Lung microvascular endothelial cell (primary cell): ENCODE measurements around the gene MAML2. TPM values are rescaled to one million over a fixed set of nuclear protein-coding genes. Genes with fewer than 3 reads are reported as not detected.
A peak's percentile ranks its signal among the peaks of the same experiment; 100 is the strongest.

ENCODE experiments used
- DNase-seq, 2 donors: peaks; one replicate each; pipeline versions ENCODE4 v3.0.0 to v3.0.0-alpha.2; 2010; ENCODE audit warnings: low read depth in 2 of 2
- total RNA-seq: library from RNA; depleted of rRNA; stranded (reverse); fragments of >200 nt; gene quantifications from 2 replicates; pipeline ENCODE4 v1.2.1, GENCODE V29; 2014

MAML2 gene
- total RNA-seq, 1 donor from 2014 or later, result 5.2 TPM

- DNase-seq, result no peak
These were observed 24.6 kb downstream of the MAML2 start for GRCh38 chr11:96318399-96318798.

- no peak for DNase-seq
These were observed 25.0 kb downstream of the MAML2 start for GRCh38 chr11:96317985-96318384.

- DNase-seq, result no peak
These were observed 25.4 kb downstream of the MAML2 start for GRCh38 chr11:96317571-96317970.

- DNase-seq, result no peak
These were observed 26.1 kb downstream of the MAML2 start for GRCh38 chr11:96316869-96317268.

GRCh38 chr11:96315476-96315875 lies 27.5 kb downstream of the MAML2 start:
- DNase-seq, result no peak

- peak; percentile 55 to 76 for DNase-seq
These were observed 28.5 kb downstream of the MAML2 start for GRCh38 chr11:96314326-96315020.

- no peak for DNase-seq
These were observed 29.8 kb downstream of the MAML2 start for GRCh38 chr11:96313163-96313562.

- peak; percentile 64 to 86 for DNase-seq
These were observed 31.9 kb downstream of the MAML2 start for GRCh38 chr11:96311120-96311568.

GRCh38 chr11:96310236-96310635 lies 32.8 kb downstream of the MAML2 start:
- no peak for DNase-seq

- no peak for DNase-seq
These were observed 33.4 kb downstream of the MAML2 start for GRCh38 chr11:96309643-96310017.

GRCh38 chr11:96309016-96309642 lies 33.9 kb downstream of the MAML2 start:
- DNase-seq, result peak; percentile 78 to 85

- DNase-seq, result peak; percentile 87 to 92
These were observed 35.2 kb downstream of the MAML2 start for GRCh38 chr11:96307776-96308140.

- peak; percentile 99 to 100 for DNase-seq
These were observed 35.8 kb downstream of the MAML2 start for GRCh38 chr11:96306933-96307775.

GRCh38 chr11:96306600-96306932 lies 36.4 kb downstream of the MAML2 start:
- DNase-seq, result no peak

- DNase-seq, result no peak
These were observed 36.9 kb downstream of the MAML2 start for GRCh38 chr11:96306071-96306470.

GRCh38 chr11:96303980-96304379 lies 39.0 kb downstream of the MAML2 start:
- DNase-seq, result no peak

- DNase-seq, result peak; percentile 90 to 91
These were observed 39.9 kb downstream of the MAML2 start for GRCh38 chr11:96303064-96303463.

- DNase-seq, result no peak
These were observed 41.2 kb downstream of the MAML2 start for GRCh38 chr11:96301818-96302217.

GRCh38 chr11:96299155-96299888 lies 43.7 kb downstream of the MAML2 start:
- DNase-seq, result no peak

- no peak for DNase-seq
These were observed 47.6 kb downstream of the MAML2 start for GRCh38 chr11:96295369-96295768.

- peak in 1 of 2 donors; percentile 43 for DNase-seq
These were observed 48.7 kb downstream of the MAML2 start for GRCh38 chr11:96294289-96294688.

- peak; percentile 36 to 58 for DNase-seq
These were observed 49.4 kb downstream of the MAML2 start for GRCh38 chr11:96293598-96294021.
